CD4-positive, alpha-beta T cell treated with Interleukin-6 for 4 hours (primary cell): Measurements from ENCODE around the gene GSTM1.

Experiments used
- DNase-seq: peaks from one replicate; pipeline ENCODE4 v3.0.0-alpha.2; 2020; ENCODE audit warnings: mixed read lengths

GSTM1 gene

GRCh38 chr1:109732390-109732881 lies 44.8 kb downstream of the GSTM1 start:
- no peak for DNase-seq

GRCh38 chr1:109733236-109733870 lies 45.7 kb downstream of the GSTM1 start:
- DNase-seq = no peak

GRCh38 chr1:109739738-109740614 lies 52.4 kb downstream of the GSTM1 start:
- peak; percentile 86 for DNase-seq

- DNase-seq = no peak
Measured at GRCh38 chr1:109740615-109741373, 53.2 kb downstream of the GSTM1 start, which contains the start of gene GSTM3. GSTM3 (minus strand) TSS chr1:109741038; CDS start chr1:109740287, 751 bp downstream.
